Measurements from ENCODE around the gene L3MBTL4.

- TF ChIP-seq, protein P1, sequence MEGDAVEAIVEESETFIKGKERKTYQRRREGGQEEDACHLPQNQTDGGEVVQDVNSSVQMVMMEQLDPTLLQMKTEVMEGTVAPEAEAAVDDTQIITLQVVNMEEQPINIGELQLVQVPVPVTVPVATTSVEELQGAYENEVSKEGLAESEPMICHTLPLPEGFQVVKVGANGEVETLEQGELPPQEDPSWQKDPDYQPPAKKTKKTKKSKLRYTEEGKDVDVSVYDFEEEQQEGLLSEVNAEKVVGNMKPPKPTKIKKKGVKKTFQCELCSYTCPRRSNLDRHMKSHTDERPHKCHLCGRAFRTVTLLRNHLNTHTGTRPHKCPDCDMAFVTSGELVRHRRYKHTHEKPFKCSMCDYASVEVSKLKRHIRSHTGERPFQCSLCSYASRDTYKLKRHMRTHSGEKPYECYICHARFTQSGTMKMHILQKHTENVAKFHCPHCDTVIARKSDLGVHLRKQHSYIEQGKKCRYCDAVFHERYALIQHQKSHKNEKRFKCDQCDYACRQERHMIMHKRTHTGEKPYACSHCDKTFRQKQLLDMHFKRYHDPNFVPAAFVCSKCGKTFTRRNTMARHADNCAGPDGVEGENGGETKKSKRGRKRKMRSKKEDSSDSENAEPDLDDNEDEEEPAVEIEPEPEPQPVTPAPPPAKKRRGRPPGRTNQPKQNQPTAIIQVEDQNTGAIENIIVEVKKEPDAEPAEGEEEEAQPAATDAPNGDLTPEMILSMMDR (conservative IDR thresholded peaks at IDR 0.05): no peak
- no peak for TF ChIP-seq EZH2 (IDR thresholded peaks at IDR 0.05; ENCODE audit: low read depth)
These were observed 25.7 kb downstream of the L3MBTL4 start for GRCh38 chr18:6389005-6389404.
